Measurements from ENCODE around the gene ARFGEF2.
A peak's percentile ranks its signal among the peaks of the same experiment; 100 is the strongest.

The ARFGEF2 gene

DNA sequence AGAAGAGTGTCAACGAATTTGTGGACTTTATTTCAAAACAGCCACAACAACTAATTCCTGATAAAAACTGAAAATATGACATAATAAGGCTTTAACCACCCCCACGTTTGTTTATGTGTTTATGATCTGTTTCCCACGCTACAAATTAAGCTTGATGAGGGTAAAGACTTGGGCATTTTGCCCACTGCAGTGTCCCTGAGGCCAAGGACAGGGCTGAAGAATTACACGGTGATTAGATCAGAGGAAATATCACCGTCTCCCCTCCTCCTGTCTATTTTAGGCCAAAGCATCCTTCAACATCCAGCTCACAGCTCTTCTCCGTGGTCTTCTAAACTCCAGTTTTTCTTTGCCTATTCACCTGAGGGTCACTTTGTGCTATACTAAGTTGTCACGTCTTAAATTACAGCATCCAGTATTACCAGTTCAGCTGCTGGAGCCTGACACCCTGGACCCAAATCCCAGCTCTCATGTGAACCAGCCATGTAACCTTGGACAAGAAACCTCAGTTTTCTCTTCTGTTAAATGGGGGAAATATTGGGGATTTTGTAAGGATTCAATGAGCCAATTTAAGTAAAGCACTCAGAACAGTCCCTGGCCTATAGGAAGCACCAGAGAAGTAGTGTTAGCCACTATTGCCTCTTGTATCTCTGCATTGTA is 15.2 kb upstream of the ARFGEF2 start:
- TF ChIP-seq CTCF (IDR thresholded peaks at IDR 0.05; ENCODE audit: borderline replicate concordance, insufficient read depth, low read depth, low read length), result no peak
- H3K4me3 ChIP-seq (ENCODE audit: low read depth, low read length), result no peak overlapping the region

DNA sequence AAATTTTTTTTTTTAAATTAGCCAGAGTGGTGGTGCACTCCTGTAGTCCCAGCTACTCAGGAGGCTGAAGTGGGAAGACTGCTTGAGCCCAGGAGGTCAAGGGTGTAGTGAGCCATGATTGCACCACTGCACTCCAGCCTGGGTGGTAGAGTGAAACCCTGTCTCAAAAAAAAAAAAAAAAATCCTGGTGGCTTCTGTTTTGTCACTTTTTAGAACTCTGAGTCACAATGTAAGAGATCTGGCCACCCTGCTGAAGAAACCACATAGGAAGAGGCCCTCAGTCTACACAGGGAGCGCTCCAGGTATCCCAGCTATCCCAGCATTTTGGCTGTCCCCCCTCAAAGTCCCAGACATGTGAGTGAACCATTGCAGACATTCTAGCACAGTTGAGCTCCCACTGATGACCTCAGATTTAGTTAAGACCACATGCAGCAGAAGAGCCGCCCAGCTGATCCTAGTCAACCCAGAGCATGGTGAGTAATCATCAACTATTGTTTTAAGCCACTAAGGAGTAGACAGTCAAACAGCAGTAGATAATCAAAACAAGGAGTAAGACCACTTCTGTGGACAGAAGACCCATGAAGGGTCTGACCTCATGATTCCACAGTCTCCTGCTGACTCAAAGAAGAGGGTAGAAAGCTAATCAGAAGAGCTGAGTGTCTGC is 12.7 kb upstream of the ARFGEF2 start:
- H3K4me3 ChIP-seq (ENCODE audit: low read depth, low read length), result no peak overlapping the region
- no peak for TF ChIP-seq CTCF (IDR thresholded peaks at IDR 0.05; ENCODE audit: borderline replicate concordance, insufficient read depth, low read depth, low read length)

GRCh38 chr20:48909910-48910309 is 11.6 kb upstream of the ARFGEF2 start:
- no peak for TF ChIP-seq CTCF (IDR thresholded peaks at IDR 0.05; ENCODE audit: borderline replicate concordance, insufficient read depth, low read depth, low read length)
- H3K4me3 ChIP-seq (ENCODE audit: low read depth, low read length), result no peak overlapping the region

DNA sequence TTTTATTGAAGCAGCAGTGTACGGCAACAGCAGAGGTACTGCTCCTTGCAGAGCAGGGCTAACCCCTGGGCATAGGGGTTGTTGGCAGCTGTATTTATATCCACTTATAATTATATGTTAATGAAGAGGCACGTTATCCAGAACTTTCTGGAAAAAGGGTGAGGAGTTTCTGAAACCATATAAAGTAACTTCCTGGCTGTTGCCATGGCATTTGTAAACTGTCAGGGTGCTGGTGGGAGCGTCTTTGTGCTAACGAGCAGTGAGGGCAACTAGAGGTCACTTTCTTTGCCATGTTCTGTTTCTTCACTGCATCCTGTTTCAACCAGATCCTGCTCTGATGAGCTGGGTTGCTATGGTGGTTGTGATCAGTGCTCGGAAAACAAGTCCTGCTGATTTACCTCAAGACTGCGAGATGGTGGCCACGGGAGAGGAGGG is 11.1 kb upstream of the ARFGEF2 start:
- no peak for TF ChIP-seq CTCF (IDR thresholded peaks at IDR 0.05; ENCODE audit: borderline replicate concordance, insufficient read depth, low read depth, low read length)

DNA sequence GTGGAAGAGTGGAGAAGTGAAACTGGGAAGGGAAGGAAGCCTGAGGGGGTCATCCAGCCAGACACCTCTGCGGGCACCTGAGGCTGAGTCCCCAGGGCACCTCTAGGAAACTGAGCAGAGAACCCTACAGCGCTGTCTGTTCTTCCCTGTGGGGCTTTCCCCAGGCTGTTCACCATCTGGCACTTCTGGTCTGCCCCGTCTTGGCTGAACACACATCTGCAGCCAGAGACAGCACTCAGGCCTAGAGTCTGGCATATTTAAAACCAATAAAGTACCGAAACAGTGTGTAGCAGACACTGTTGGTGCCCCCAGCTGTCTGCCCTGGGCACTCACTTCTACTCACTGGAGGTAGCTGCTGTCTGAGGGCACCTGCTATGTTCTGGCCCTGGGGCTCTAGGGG is 9.4 kb upstream of the ARFGEF2 start:
- 0 out of 2 replicates have a peak, but pooled peaks have one; percentile 5 for TF ChIP-seq CTCF (IDR thresholded peaks at IDR 0.05; ENCODE audit: borderline replicate concordance, insufficient read depth, low read depth, low read length)
- no peak overlapping the region for H3K4me3 ChIP-seq (ENCODE audit: low read depth, low read length)

More for the DNA sequence above, 11.1 kb upstream of the ARFGEF2 start:
- no peak overlapping the region for H3K4me3 ChIP-seq (ENCODE audit: low read depth, low read length)

DNA sequence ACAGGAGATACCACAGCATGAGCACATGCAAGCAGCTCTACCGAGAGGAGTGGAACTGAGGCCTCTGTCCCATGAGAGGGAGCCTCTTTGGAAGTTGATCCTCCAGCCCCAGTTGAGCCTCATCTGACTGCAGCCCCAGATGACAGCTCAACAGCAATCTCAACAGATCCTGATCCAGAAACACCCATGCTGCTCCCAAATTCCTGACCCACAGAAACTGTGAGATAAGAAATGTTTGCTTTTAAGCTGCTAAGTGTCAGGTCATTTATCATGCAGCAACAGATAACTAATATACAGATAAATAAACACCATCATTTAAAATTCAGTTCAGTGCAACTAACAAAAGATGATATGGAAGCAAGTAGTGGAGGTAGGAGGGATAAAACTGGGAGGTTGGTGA is 4.8 kb upstream of the ARFGEF2 start:
- no peak for TF ChIP-seq CTCF (IDR thresholded peaks at IDR 0.05; ENCODE audit: borderline replicate concordance, insufficient read depth, low read depth, low read length)
- no peak overlapping the region for H3K4me3 ChIP-seq (ENCODE audit: low read depth, low read length)

DNA sequence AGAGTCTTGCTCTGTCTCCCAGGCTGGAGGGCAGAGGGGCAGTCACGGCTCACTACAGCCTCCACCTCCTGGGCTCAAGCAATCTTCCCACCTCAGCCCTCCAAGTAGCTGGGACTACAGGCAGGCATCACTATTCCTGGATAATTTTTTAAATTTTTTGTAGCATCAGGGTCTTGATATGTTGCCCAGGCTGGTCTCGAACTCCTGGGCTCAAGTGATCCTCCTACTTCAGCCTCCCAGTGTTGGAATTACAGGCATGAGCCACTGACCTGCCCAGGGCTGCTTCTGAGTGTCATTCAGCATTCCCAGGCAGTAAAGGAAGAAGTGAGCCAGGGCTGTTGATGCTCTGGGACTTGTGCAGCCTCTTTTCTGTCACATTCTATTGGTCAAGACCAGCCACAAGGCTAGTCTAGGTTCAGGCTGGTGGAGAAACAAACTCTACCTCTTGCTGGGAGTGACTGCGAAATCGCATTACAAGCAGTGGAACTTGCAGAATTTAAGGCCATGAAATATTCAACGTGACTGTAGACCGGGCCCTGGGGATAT is 2.1 kb upstream of the ARFGEF2 start:
- no peak for TF ChIP-seq CTCF (IDR thresholded peaks at IDR 0.05; ENCODE audit: borderline replicate concordance, insufficient read depth, low read depth, low read length)
- no peak overlapping the region for H3K4me3 ChIP-seq (ENCODE audit: low read depth, low read length)

Measured in GM12875 (cell line).